Anterior cingulate cortex (tissue), 58 donors: ENCODE data around the gene DHRS7B.
A peak's percentile ranks its signal among the peaks of the same experiment; 100 is the strongest.
"Not testable (repeated sequence)": the region's sequence is repeated elsewhere in the genome, so short reads cannot be mapped to it uniquely, and the experiment has no call there.

Source experiments
- DNase-seq, 58 donors: peaks; one replicate each; lab custom pipeline; 2025; lab: John Stamatoyannopoulos, UW

The DHRS7B gene, protein sequence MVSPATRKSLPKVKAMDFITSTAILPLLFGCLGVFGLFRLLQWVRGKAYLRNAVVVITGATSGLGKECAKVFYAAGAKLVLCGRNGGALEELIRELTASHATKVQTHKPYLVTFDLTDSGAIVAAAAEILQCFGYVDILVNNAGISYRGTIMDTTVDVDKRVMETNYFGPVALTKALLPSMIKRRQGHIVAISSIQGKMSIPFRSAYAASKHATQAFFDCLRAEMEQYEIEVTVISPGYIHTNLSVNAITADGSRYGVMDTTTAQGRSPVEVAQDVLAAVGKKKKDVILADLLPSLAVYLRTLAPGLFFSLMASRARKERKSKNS

DNA sequence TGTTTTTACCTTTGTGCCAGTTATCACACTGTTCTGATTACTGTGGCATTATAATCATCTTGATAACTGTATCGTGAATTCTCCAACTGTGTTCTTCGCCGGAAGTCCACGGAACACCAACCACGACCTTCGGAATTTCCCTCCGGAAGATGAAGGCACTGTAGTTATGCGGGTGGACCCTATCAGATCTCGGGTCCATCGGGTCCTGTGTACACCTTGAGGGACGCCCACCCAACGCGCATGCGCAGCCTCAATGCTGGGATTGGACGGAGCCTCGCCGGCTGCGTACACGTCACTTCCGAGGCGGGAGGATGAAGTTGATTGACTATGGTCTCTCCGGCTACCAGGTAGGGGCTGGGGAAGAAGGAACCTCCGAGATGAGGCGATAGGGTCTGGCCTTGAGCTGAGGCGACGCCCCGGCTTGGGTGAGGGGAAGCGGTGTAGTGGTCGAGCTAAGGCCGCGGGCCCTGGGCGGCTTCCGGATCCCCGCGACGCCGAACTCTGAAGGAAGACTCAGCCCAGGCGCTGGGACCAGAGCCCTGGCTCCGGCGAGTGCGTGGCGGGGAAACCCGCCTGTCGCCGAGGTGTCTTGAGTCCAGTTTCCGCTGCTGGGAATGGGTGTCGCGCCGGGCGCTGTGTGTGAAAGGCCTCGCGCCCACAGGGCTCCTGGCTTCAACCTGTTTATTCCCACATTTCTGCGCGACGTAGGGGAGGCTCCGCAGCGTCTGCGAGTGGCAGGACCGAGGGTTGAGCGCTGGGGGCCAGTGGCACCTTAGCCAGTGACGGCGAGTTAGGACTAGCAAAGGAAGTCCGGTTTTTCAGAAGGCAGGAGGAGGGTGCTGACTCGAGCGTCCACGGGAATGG lies at the start of gene DHRS7B:
TSS of gene DHRS7B (plus strand) at position 320 of the 864 bp plus-strand sequence. CDS start at position 328, 8 bp downstream.
- peak; percentile 65 to 98 (median 92) for DNase-seq

DNA sequence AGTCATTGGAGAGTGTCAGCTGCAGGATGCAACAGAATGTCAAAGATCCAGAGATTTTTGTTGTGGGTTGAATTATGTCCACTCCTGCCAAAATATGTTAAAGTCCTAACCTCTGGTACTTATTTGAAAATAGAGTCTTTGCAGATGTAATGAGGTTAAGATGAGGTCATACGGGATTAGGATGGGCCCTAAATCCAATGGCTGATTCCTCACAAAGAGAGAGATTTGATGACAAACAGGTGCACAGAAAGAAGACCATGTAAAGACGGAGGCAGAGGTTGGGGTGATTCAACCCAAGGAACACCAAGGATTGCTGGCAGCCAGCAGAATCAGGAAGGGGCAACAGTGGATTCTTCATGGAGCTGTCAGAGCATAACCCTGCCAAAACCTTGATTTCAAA lies 49.5 kb upstream of the DHRS7B start:
- DNase-seq: no peak

DNA sequence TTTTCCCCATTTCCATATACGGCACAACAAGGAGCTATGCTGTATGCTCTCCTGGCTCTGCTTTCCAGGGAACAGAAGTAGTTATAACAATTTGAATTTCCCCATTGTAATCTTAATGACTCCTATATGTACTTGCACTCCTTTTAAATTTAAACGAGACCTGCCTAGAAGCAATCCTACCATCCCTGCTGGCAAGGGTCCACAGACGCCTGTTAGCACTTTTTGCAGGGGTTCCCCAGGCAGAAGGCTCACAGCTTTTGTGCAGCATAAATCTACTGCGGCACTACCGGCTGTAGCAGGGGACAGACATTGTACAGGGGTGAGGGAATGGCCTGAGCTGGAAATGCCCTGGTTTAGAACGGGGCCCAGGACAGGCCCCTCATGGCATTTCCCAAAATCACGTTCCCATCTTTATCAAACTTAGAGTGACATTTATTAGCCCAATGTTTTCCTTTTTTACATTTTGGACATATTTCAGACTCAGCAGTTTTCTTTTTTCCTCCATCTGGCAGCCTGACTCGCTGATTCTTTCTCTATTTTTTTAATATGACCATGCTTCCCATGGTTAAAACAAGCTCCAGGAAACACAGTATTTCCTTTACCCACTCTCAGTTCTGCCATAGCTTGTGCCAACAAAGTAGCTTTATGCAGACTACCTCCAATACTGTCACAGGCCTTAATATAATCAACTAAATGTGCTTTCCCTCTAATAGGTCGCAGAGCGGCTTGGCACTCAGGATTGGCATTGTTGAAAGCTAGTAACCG lies 48.6 kb upstream of the DHRS7B start:
- peak in 2 of 58 donors; percentile 5 to 18 for DNase-seq

DNA sequence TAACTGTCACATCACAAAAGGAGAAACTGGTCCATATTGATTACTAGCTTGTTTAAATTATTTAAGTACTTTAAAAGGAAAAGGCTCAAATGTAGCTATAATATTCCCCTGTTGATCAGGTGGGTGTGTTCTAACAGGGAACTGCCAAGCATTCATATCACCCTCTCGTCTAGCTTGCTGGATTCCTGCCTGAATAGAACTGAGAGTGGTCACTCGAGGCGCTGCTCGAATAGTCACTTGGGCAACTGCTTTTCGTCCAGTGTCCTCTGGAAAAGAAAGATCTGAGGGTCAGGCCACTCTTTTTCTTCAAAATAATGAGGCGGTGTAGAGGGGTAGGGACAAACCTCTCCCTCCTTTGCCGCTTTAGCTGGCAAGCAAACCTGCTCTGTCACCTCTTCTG lies 47.6 kb upstream of the DHRS7B start:
- DNase-seq: no peak

DNA sequence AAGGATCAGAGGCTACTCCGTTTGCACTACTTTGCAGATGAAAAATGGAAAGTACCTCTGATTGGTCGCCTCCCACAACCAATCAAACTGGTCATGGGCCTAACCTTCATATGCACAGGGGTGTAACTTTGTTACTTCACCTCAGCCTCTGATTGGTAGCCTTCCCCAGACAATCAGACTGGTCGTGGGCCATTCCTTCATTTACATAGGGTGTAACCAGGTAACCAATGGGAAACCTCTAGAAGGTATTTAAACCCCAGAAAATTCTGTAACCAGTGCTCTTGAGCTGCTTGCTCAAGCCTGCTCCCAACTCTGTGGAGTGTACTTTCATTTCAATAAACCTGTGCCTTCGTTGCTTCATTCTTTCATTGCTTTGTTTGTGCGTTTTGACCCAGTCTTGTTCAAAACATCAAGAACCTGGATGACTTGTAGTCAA lies 44.7 kb upstream of the DHRS7B start:
- DNase-seq: no peak

DNA sequence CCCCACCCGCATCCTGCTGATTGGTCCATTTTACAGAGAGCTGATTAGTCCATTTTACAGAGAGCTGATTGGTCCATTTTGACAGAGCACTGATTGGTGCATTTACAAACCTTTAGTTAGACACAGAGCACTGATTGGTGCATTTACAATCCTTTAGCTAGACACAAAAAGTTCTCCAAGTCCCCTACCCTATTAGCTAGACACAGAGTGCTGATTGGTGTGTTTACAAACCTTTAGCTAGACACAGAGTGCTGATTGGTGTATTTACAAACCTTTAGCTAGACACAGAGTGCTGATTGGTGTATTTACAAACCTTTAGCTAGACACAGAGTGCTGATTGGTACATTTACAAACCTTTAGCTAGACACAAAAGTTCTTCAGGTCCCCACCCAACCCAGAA lies 41.5 kb upstream of the DHRS7B start:
- DNase-seq: not testable (repeated sequence)

DNA sequence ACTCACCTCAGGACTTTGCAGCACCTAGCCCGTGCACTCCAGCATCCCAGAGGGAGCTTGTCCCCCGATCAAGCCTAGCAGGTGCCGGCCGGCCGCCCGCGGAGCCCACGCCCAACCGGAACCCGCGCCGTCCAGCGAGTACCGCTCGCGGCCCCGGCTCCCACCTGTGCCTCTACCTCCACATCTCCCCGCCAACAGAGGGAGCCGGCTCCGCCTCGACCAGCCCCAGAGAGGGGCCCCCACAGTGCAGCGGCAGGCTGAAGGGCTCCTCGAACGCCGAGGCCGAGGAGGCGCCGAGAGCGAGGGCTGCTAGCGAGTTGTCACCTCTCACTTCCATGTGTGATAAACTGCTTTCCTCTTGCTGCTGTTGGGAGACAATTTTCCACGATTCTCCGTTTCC lies 41.1 kb upstream of the DHRS7B start:
- DNase-seq: no peak

DNA sequence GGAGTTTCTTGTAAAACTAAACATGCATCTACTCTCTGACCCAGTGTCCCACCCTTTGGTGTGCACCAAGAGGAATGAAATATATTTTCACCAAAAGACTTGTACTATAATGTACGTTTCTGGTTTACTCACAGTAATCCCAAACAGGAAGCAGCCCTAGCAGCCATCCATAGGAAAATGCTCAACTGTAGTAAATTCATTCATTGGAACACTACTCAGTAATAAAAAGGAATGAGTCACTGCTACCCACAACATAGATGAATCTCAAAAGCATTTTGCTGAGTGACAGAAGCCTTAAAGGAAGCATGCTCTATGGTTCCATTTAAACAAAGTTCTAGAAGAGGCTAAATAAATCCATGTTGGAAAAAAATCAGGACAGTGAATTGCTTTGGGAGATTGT lies 37.6 kb upstream of the DHRS7B start:
- DNase-seq: no peak

DNA sequence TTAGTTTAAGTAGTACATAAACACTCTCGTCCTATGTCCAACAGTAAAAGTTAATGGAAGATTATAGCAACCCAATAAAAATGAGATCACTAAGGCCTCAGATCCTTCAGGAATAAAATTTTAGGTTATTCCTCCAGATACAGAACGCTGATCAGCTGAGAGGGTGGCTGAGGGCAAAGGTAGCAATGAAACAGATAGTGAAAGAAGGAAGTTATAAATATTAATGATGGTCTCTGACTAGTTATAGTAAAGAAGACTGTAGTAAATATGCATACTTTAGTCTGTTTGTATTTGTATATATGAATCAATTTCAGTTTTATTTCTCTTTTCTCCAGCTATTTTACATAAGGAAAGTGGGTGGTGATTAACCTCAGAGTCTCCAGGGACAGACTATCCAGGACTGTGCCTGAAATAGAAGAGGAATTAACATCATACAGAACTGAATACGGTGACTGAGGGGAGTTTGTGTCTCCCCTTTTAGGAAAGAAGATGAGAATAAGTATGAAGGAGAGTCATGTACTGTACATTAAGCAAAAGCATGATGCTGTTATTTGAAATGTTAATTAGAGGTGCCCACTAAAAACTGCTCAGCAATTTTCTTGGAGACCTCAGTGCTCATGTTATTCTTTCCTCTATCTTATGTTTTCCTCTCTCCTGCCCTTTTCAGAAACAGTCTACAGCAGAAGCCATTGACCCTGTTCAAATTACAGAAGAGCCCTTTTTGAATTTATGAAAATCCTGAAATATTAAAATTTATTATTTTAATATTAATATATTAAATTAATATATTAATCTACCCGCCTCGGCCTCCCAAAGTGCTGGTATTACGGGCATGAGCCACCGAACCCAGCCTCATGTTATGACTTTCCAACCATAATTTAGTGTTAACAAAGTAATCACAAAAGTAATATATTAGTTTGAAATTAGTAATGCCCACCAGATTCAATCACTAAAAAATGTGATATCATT lies 36.5 kb upstream of the DHRS7B start:
- DNase-seq: no peak

DNA sequence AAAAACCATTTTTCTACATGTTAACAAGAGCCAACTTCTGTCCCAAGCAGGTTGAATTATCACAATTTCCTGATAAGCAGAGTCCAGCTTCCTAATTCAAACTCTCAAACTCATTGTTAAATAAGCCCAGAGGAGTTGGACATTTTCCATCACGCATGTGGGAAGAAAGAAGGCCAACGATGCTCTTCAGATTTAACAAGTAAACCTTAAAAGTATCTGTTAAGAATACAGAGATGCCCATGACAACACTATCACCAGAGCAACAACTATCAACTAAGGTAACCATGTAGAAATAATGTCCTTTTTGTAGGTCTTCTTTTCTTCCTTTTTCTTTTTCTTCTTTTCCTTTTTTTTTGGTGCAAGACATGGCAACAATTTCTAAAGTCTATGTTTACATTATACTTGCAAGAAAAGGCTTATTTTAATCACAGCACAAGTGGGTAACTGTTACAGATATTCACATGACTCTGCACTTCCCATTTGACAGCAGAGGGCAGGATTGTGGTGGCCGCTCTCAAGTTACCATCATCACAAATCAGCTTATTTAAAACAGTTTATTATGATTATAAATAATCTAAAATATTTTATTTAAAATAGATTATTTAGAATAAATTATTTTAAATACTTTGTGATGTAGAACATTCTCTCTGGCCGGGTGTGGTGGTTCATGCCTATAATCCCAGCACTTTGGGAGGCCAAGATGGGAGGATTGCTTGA lies 35.7 kb upstream of the DHRS7B start:
- no peak for DNase-seq

DNA sequence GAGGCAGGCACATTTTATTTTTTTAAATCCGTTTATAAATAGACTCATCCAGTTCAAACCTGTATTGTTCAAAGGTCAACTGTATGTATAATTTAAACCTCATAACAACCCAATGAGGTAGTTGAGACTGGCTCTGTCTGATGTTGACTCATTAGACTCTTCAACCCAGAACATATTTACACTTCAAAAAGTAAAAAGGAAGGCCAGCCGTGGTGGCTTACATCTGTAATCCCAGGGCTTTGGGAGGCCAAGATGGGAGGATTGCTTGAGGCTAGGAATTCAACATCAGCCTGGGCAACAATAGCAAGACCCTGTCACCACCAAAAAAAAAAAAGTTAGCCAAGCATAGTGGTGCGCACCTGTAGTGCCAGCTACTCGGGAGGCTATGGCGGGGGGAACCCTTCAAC lies 32.5 kb upstream of the DHRS7B start:
- no peak for DNase-seq

DNA sequence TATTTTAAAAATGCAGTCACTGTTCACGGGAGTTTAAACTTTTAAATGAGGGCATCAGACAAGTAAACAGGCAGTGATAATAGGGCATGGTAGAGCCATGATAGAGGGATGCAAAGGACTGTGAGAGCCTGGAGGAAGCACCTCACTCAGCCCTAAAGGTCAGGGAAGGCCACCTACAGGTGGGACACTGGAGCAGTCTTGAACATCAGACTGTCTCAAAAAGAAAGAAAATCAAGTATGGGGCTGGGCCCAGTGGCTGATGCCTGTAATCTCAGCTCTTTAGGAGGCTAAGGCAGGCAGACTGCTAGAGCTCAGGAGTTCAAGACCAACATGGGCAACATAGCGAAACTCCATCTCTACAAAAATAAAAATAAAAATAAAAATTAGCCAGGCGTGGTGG lies 31.0 kb upstream of the DHRS7B start:
- DNase-seq: no peak

DNA sequence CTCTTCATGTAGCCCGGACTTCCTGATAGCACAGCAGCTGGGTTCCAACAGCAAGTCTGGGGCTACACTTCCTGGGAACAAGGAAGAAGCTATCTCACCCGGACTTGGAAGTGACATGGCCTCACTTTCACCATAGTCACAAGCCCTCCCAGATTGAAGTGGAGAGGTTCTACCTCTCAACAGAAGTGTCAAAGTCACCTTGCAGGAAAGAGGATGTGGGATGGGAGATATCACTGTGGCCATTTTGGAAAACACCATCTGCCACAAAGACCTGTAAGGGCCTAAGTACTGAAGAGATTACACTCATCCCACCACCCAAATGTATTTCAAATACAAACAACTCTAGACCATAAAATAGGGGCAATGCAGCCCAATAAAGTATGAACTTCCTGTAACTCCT lies 29.9 kb upstream of the DHRS7B start:
- no peak for DNase-seq

DNA sequence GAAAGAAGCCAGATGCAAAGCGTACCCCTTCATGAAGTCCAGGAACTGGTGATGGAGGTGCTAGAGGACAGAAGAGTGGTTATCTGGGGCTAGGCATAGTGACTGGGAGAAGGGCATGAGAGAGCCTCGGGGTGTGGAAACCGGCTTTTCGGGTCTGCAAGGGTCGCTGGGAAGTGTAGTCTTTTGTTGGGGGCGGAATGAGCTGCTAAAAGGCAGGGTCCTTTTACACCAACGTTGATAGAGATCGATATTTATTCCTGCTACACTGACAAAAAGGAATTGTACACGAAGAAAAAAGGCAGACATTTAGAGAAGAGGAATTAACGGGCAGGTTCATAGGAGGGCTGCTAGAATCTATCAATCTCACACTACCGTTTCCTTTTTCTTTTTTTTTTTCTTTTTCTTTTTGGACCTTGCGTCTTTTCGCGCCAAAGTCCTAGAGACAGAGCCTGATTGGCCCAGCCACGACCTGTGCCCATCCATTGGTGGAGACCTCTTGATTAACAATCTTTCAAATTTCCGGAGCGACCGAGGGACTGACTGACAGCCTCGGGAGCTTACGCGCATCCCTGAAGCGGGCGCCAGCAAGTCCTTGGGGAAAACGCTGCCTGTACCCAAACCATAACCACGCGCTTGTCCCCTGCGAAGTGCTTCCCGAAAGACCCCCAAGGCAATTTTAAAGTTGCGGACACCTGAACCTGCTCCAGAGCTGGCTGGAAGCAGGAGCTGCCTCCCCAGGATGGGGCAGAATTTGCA lies 27.7 kb upstream of the DHRS7B start:
- DNase-seq: peak in 43 of 58 donors; percentile 5 to 76 (median 40)

DNA sequence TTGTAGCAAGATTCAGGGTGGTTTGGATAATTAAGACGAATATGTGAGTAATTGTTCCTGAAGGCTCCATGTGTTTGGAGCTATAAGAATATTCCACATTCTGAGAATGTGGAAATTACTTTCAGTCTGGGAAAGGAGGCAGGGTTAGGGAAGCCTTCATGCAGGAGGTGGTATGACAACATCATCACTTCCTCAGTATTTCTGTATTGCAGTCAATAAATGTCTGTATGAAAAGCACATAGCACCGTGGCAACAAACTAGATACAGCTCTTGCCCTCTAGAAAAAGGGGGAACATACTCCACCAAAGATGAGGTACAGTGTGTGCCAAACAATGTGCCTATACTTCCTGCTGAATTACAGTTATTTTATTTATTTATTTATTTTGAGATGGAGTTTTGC lies 26.1 kb upstream of the DHRS7B start:
- DNase-seq: no peak

DNA sequence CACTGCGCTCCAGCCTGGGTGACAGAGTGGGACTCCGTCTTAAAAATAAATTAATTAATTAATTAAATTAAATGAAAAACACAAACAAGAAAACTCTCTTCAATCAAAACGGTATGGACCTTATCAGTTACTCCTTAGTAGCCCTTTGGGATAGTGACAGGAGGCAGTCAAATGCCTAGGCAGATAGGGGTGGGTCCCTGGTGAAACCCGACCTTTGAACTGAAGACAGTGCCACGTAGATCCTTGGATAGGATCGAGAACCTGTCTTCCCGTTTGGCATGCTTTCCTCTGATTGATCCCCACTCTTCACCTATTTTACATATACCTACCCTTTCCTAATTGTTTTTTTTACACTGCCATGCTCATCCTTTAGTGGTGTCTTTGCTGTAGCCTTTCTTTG lies 22.2 kb upstream of the DHRS7B start:
- DNase-seq: no peak

DNA sequence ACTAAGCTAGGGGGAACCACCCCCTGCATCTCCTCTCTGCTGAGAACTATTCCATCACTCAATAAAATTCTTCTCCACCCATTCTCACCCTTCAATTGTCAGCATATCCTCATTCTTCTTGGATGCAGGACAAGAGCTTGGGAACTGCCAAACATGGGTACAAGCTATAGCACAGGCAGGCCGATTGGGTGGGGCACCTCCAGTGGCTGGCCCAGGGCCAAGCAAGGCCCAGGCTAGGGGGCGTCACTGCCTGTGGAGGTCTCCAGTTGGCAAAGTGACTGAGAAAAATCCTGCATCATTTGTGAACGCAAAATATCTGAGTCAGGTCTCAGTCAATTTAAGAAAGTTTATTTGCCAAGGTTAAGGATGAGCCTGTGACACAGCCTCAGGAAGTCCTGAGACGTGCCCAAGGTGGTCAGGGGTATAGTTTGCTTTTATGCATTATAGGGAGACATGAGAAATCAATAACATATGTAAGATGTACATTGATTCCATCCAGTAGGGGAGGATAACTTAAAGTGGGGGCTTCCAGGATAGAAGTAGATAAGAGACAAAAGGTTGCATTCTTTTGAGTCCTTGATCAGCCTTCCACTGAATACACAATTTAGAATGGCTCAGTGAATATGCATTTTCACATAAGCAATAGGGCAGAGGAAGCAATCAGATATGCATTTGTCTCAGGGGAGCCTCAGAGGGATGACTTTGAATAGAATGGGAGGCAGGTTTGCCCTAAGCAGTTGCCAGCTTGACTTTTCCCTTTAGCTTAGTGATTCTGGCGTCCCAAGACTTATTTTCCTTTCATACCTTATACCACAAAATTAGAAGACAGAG lies 21.5 kb upstream of the DHRS7B start:
- DNase-seq: no peak
